Amniotic epithelial cell (primary cell): Measurements from ENCODE around the gene BPIFB2.
"Not testable (repeated sequence)": the region's sequence is repeated elsewhere in the genome, so short reads cannot be mapped to it uniquely, and the experiment has no call there.

Source experiments
- DNase-seq: peaks from one replicate; pipeline ENCODE4 v3.0.0-alpha.2; 2010; ENCODE audit warnings: low read depth

The BPIFB2 gene

DNA sequence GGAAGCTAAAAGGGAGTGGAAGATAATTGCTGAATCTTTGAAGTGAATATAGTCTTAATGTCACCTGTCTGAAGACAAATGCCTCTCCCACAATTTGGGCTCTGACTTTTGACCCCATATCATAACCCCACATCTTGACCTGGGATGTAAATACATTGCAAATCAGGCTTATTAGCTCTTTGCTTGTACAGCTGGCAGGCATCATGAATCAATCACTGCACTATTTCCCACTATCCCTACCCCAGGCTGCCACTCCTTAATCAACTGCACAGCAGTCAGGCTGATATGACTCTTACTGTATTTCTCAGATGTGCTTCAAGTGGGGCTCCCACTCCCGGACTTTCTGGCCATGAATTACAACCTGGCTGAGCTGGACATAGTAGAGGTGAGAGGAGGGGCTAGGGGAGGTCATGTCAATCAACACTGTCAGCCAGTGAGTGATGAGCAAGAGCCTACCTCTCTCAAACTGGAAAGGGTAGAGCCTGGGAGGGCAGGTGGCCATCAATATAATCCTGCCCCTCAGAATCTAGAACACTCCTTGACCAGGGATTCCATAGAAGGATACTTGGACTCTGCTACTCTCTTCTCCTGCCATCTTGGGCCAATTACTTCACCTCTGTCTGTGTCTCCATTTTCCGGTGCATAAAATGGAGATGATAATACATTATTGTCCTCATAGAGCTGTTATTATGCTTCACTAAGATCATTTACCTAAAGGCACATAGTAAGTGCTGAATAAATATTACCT lies 35.7 kb downstream of the BPIFB2 start:
- no peak for DNase-seq

DNA sequence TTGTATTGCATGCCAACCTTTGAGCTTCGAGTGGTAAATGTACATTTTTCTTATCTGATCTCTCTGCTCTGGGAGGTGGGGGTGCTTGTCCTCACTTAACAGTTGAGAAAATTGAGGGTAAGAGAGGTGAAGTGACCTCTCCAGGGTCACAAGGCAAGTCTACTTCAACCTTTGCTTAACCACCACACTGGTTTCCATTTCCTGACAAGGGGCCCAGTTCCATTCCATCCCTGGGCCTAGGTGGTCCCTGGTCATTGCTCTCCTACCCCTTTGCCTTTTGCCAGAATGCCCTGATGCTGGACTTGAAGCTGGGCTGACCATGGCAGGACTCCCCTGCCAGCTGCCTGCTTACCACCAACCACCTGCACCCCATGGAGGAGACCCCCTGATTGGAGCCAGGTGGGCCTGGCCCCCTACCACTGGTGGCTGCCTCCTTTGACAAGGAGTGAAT lies 36.3 kb downstream of the BPIFB2 start:
- DNase-seq, result no peak

DNA sequence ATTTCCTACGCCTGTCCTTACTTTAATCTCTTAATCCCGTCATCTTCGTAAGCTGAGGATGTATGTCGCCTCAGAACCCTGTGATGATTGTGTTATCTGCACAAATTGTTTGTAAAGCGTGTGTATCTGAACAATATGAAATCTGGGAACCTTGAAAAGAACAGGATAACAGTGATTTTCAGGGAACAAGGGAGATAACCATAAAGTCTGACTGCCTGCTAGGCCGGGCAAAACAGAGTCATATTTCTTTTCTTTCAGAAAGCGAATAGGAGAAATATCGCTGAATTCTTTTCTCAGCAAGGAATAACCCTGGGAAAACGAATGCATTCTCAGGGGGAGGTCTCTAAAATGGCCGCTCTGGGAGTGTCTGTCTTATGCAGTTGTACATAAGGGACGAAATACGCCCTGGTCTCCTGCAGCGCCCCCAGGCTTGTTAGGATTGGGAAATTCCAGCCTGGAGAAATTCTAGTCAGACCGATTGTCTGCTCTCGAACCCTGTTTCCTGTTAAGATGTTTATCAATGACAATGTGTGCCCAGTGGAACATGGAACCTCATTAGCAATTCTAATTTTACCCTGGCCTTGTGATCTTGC lies 37.7 kb downstream of the BPIFB2 start:
- DNase-seq, result not testable (repeated sequence)

DNA sequence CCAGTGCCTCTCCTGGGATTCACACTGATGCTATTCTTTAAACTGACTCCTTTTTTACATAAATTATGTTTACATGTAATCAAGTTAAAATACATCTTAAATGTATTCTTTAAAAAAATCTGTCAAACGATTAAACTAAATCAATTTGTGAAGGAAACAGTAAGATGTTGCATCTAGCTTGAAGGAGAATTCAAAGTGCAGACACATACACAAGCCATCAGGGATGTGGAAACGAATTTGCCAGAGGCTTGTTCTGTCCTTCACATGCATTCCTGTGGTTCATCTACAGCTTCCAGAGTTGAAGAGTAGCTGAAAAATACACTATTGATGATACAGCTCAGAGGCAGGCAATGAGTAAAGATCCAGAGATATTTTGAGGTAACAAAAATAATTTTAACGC lies 38.9 kb downstream of the BPIFB2 start:
- no peak for DNase-seq

DNA sequence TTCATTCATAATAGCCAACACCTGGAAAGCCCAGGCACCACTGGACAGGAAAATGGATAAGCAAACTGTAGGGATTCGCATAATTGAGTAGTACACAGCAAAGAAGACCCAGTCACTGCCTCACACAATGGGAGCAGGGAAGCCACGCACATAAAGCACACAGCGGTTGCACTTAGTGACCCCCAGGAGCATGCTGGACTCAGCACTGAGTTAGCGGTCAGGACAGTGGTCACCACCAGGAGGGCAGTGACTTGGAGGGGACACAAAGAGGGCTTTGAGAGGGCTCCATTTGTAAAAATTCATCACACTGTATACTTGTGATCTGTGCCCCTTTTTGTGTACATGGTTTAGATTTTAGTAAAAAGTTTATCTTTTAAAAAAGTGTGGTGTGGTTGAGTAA lies 43.8 kb downstream of the BPIFB2 start:
- DNase-seq, result no peak

- no peak for DNase-seq
These were observed 46.0 kb downstream of the BPIFB2 start, which contains the start of gene BPIFB3 for GRCh38 chr20:33053291-33054106. TSS of gene BPIFB3 (plus strand) at chr20:33053903. CDS start at chr20:33055436, 1,533 bp downstream.

- no peak for DNase-seq
These were observed 46.9 kb downstream of the BPIFB2 start for GRCh38 chr20:33054381-33054780.

GRCh38 chr20:33054791-33055190 lies 47.3 kb downstream of the BPIFB2 start:
- no peak for DNase-seq

- no peak for DNase-seq
These were observed 51.6 kb downstream of the BPIFB2 start for GRCh38 chr20:33059136-33059535.

GRCh38 chr20:33059741-33060390 lies 52.4 kb downstream of the BPIFB2 start:
- no peak for DNase-seq

- DNase-seq, result no peak
These were observed 54.1 kb downstream of the BPIFB2 start for GRCh38 chr20:33061658-33062028.

DNA sequence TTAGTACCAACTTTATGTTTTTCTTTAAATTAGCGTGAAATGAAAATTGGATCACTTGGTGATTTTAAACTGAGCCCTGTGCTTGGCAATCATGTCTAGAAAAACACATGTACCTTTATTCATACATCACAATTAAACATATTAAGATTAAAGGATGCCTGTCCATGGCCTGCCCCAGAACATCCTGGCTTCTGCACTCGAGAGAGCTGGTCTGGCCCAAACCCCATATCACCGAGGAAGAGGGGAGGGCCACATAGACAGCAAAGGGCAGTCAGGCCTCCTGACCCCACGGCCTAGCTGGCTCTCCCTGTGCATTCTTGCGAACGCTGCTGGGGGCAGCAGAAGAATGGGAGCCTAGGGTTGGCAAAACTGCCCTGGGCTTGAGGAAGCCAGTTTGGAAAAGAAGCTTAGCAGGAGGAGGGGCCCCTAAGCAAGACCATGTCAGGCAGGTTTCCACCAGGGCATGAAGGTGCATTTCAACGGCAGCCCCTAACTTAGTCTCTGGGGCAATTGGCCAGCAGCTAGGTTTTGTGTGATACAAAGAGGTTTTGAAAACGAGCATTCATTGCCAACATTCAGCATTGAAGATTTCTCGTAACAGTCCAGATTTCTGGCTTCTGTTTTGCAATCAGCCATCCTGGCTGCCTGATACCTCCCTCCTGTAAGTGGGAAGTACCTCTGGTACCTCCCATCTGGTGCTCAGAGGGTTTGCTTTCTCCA lies 54.8 kb downstream of the BPIFB2 start:
- DNase-seq, result no peak

DNA sequence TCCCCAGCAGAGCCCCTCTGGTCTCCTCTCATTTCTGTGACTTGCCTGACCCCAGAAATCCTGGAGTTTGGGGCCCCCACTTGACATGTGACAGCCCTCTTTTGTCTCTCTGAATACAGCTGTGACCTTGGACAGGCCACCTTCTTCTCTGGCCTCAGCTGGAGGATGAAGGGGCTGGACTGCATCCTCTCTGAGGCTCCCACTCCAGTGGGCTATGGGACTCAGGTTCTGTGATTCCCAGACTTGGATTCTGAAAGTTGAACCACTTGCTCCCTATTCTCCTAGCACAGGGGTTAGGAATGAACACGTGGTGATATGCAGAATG lies 55.3 kb downstream of the BPIFB2 start:
- no peak for DNase-seq

GRCh38 chr20:33063271-33063670 lies 55.8 kb downstream of the BPIFB2 start:
- no peak for DNase-seq

- DNase-seq, result no peak
These were observed 57.2 kb downstream of the BPIFB2 start for GRCh38 chr20:33064572-33065287.

DNA sequence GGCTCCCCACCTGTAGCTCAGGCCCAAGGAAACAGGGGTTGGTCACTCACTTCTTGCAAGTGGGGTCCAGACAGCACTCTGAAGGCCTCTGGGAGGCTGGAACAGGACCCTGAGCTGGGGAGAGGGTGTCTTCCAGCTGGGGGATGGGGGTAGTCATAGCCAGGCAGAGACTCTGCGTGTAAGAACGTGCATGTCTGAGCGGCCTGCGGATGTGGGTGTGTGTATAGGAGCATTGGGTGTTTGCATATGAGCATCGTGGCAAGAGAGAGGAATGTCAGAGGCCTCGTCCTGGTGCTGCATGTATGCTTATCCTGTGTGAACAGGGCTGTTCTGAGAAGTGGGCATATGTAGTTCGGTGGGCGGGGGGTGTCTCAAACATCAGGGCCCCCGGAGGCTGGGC lies 58.3 kb downstream of the BPIFB2 start:
- DNase-seq, result no peak

DNA sequence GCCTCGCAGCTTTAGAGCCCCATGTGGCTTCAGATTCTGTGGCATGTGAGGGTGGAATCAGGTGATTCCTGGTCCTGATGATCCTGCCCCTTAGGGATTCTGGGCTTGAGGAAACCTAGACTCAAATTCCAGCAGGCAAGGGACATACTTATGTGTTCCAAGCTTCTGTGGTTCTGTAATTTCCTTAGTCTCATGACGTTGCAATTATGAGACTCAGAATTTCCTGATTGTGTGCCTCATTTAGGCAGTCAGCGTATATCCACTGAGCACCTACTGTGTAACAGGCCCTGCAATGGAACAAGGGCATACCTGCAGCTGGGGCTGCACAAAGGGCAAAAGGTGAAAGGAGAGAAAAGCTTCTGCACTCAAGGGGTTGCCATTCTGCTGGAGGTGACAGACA lies 60.3 kb downstream of the BPIFB2 start:
- DNase-seq, result no peak

- no peak for DNase-seq
These were observed 60.9 kb downstream of the BPIFB2 start for GRCh38 chr20:33068251-33068939.

- DNase-seq, result no peak
These were observed 62.2 kb downstream of the BPIFB2 start for GRCh38 chr20:33069673-33070072.
